Suprapubic skin (tissue), 4 donors: Measurements from ENCODE around the gene MAST4.

ENCODE experiments used
- CTCF ChIP-seq, 2 donors: fragments of 200-600 bp in 1 of 2; fragments of 450-650 bp in 1 of 2; sonication (generic) in 1 of 2; IDR thresholded peaks; one replicate each; pipeline ENCODE4 v1.5.1; 2016 to 2019; ENCODE audit warnings: antibody characterized with exemption in 2 of 2, mild to moderate bottlenecking in 1 of 2, moderate library complexity in 1 of 2
- EP300 ChIP-seq: sonication (generic); formaldehyde crosslinking; IDR thresholded peaks from one replicate; pipeline ENCODE4 v1.6.1; 2017; ENCODE audit warnings: antibody characterized with exemption
- POLR2A ChIP-seq, 2 donors: fragments of 450-650 bp; IDR thresholded peaks; one replicate each; pipeline ENCODE4 v1.6.1; 2017; ENCODE audit warnings: antibody characterized with exemption in 2 of 2, mild to moderate bottlenecking in 2 of 2, moderate library complexity in 2 of 2
- POLR2AphosphoS5 ChIP-seq, 3 donors: sonication (generic); formaldehyde crosslinking; IDR thresholded peaks; one replicate each; pipeline ENCODE4 v1.6.1; 2017; ENCODE audit warnings: antibody characterized with exemption in 3 of 3

DNA sequence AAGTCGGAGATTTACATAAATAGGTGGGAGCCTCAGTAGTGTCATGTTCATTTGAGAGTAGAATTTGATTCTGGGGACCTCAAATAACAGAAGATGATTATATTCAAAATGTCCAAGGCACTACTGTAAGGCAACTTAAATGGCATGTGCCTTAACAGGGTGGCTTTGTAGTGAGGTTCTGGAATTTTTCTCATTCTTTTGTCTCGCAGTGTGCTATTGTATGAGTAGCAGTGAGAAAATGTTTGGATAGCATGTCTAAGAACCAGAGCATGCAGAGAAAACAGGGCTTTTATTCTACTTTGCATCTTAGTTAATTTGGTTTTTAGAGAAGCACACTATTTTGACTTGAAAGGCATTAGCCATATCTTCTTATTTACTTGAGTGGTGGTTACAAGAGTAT, 25.0 kb downstream of the MAST4 start:
- no peak for TF ChIP-seq CTCF (IDR thresholded peaks at IDR 0.05)
- no peak for TF ChIP-seq EP300
- TF ChIP-seq POLR2A (IDR thresholded peaks at IDR 0.05), result no peak
- no peak for TF ChIP-seq POLR2AphosphoS5 (IDR thresholded peaks at IDR 0.05)
